ENCODE data around the gene UTP25. TPM values are rescaled to one million over a fixed set of nuclear protein-coding genes. Genes with fewer than 3 reads are reported as not detected.
"Not testable (repeated sequence)": the region's sequence is repeated elsewhere in the genome, so short reads cannot be mapped to it uniquely, and the experiment has no call there.

Gene UTP25
- polyA plus RNA-seq, 4 donors, result 8.1 to 11.1 (median 10.5) TPM

GRCh38 chr1:209889077-209889418, 61.3 kb downstream of the UTP25 start:
- no peak for DNase-seq (ENCODE audit: low read depth in 4 of 4, low spot score in 3 of 4)

- no peak for DNase-seq (ENCODE audit: low read depth in 4 of 4, low spot score in 3 of 4)
Measured at GRCh38 chr1:209890641-209891330, 63.0 kb downstream of the UTP25 start.

- no peak for DNase-seq (ENCODE audit: low read depth in 4 of 4, low spot score in 3 of 4)
Measured at GRCh38 chr1:209893751-209894150, 66.0 kb downstream of the UTP25 start.

GRCh38 chr1:209895709-209896108, 67.9 kb downstream of the UTP25 start:
- no peak for DNase-seq (ENCODE audit: low read depth in 4 of 4, low spot score in 3 of 4)

GRCh38 chr1:209896346-209896745, 68.6 kb downstream of the UTP25 start:
- DNase-seq (ENCODE audit: low read depth in 4 of 4, low spot score in 3 of 4), result no peak

- DNase-seq (ENCODE audit: low read depth in 4 of 4, low spot score in 3 of 4), result not testable (repeated sequence)
Measured at GRCh38 chr1:209898271-209898670, 70.5 kb downstream of the UTP25 start.

- not testable (repeated sequence) for DNase-seq (ENCODE audit: low read depth in 4 of 4, low spot score in 3 of 4)
Measured at GRCh38 chr1:209898851-209899250, 71.1 kb downstream of the UTP25 start.

GRCh38 chr1:209899948-209900347, 72.2 kb downstream of the UTP25 start:
- no peak for DNase-seq (ENCODE audit: low read depth in 4 of 4, low spot score in 3 of 4)

GRCh38 chr1:209900734-209901133, 73.0 kb downstream of the UTP25 start:
- DNase-seq (ENCODE audit: low read depth in 4 of 4, low spot score in 3 of 4), result no peak

- DNase-seq (ENCODE audit: low read depth in 4 of 4, low spot score in 3 of 4), result no peak
Measured at GRCh38 chr1:209901211-209901610, 73.4 kb downstream of the UTP25 start.

- not testable (repeated sequence) for DNase-seq (ENCODE audit: low read depth in 4 of 4, low spot score in 3 of 4)
Measured at GRCh38 chr1:209904774-209905173, 77.0 kb downstream of the UTP25 start.

Other genes with a start within 250 kb of the UTP25 start
- gene CAMK1G, start 244.3 kb upstream of the UTP25 start, polyA plus RNA-seq (ENCODE audit: insufficient read length in 4 of 4), result 1 to 10 TPM; 1.4 to 6.3 (median 4.7) TPM
- 1 to 10 TPM in 3 of 4 donors, under 1 TPM in 1; 0.35 to 2.1 (median 1.4) TPM for gene LAMB3, start 175.5 kb upstream of the UTP25 start, polyA plus RNA-seq (ENCODE audit: insufficient read length in 4 of 4)
- gene G0S2, start 152.6 kb upstream of the UTP25 start, polyA plus RNA-seq (ENCODE audit: insufficient read length in 4 of 4), result 10 to 100 TPM in 2 of 4 donors, 1 to 10 TPM in 2; 5.8 to 12.7 (median 9.5) TPM
- gene HSD11B1, start 123.1 kb upstream of the UTP25 start, polyA plus RNA-seq (ENCODE audit: insufficient read length in 4 of 4), result under 1 TPM; 0.17 to 0.90 (median 0.39) TPM
- gene TRAF3IP3, start 71.9 kb upstream of the UTP25 start, polyA plus RNA-seq (ENCODE audit: insufficient read length in 4 of 4), result 1 to 10 TPM; 1.1 to 2.6 (median 1.7) TPM
- gene C1orf74, start 43.4 kb upstream of the UTP25 start, polyA plus RNA-seq (ENCODE audit: insufficient read length in 4 of 4), result 1 to 10 TPM; 1.3 to 4.0 (median 3.4) TPM
- gene IRF6, start 21.8 kb upstream of the UTP25 start, polyA plus RNA-seq (ENCODE audit: insufficient read length in 4 of 4), result 10 to 100 TPM in 3 of 4 donors, under 1 TPM in 1; 0.52 to 22.5 (median 17.6) TPM
- under 1 TPM; 0.26 to 0.39 (median 0.30) TPM for gene SYT14, start 110.2 kb downstream of the UTP25 start, polyA plus RNA-seq (ENCODE audit: insufficient read length in 4 of 4)